ENCODE data around the gene DBNDD1.

- no peak for TF ChIP-seq CTCF (IDR thresholded peaks at IDR 0.05)
- TF ChIP-seq POLR2A (IDR thresholded peaks at IDR 0.05): no peak
Observed at GRCh38 chr16:90020260-90020837, 1.1 kb upstream of the DBNDD1 start.

Data from thyroid gland (tissue), 4 donors.